ENCODE data around the gene ZDHHC11. TPM values are rescaled to one million over a fixed set of nuclear protein-coding genes. Genes with fewer than 3 reads are reported as not detected.

Gene ZDHHC11
- total RNA-seq, 1 experiment from 2014 or later = 0.56 TPM

Other genes with a start within 250 kb of the ZDHHC11 start
- gene CEP72, start 238.6 kb downstream of the ZDHHC11 start, total RNA-seq (2014; rRNA removed; shearing (Covaris generic); ENCODE audit: low replicate concordance) = 6.3 and 6.5 TPM in 2 replicates
- not detected in 2 replicates for gene TPPP, start 157.6 kb downstream of the ZDHHC11 start, total RNA-seq (2014; rRNA removed; shearing (Covaris generic); ENCODE audit: low replicate concordance)
- gene ZDHHC11B, start 66.3 kb downstream of the ZDHHC11 start, total RNA-seq (2014; rRNA removed; shearing (Covaris generic); ENCODE audit: low replicate concordance) = not detected in 2 replicates
- 15.8 and 27.5 TPM in 2 replicates for gene BRD9, start 41.8 kb upstream of the ZDHHC11 start, total RNA-seq (2014; rRNA removed; shearing (Covaris generic); ENCODE audit: low replicate concordance)
- 73.4 and 82.0 TPM in 2 replicates for gene TRIP13, start 41.9 kb upstream of the ZDHHC11 start, total RNA-seq (2014; rRNA removed; shearing (Covaris generic); ENCODE audit: low replicate concordance)
- gene NKD2, start 157.8 kb upstream of the ZDHHC11 start, total RNA-seq (2014; rRNA removed; shearing (Covaris generic); ENCODE audit: low replicate concordance) = 3.4 and 5.7 TPM in 2 replicates

Measured in MG63 (cell line).